ENCODE measurements around the gene KIAA0753. TPM values are rescaled to one million over a fixed set of nuclear protein-coding genes. Genes with fewer than 3 reads are reported as not detected.

Gene KIAA0753
- total RNA-seq, 6 donors from 2014 or later, result 12.4 to 58.7 (median 19.7) TPM

- Histone ChIP-seq H3K4me3 (no peak overlapping the region), H3K4me1 (peaks cover 8 to 28% (median 19%) of the 10 kb centered on the region in 4 donors), H3K27me3 (no peaks in the 10 kb centered on the region), H3K36me3 (no peaks in the 10 kb centered on the region), H3K27ac (peak overlapping the region in 2 of 4 donors; percentile 7 to 26), H3K9me3 (no peaks in the 10 kb centered on the region)
- peak in 1 of 6 experiments; percentile 5 for TF ChIP-seq CTCF (IDR thresholded peaks at IDR 0.05)
- TF ChIP-seq POLR2AphosphoS5 (IDR thresholded peaks at IDR 0.05), result no peak
- WGBS, 2 donors, result 76 to 79% methylated on average over 7 to 9 of the region's 9 CpGs
- ATAC-seq (ENCODE audit: low FRiP score in 2 of 2) (no peak), DNase-seq (no peak)
Observed at GRCh38 chr17:6549384-6550036, 91.0 kb downstream of the KIAA0753 start.

- no peaks in the 10 kb centered on the region for H3K9me3 ChIP-seq
- no peaks in the 10 kb centered on the region for H3K27me3 ChIP-seq
- no peaks in the 10 kb centered on the region for H3K36me3 ChIP-seq
- H3K27ac ChIP-seq, result peak overlapping the region in 3 of 4 donors; percentile 7 to 64 (median 26)
- TF ChIP-seq POLR2AphosphoS5 (IDR thresholded peaks at IDR 0.05), result no peak
- TF ChIP-seq CTCF (IDR thresholded peaks at IDR 0.05), result no peak
- TF ChIP-seq EP300 (IDR thresholded peaks at IDR 0.05), result no peak
- no peak for TF ChIP-seq POLR2A (IDR thresholded peaks at IDR 0.05)
- 15 to 20% methylated on average over 9 to 11 of the region's 11 CpGs for WGBS, 2 donors
- ATAC-seq (ENCODE audit: low FRiP score in 2 of 2) (no peak), DNase-seq (peak in 1 of 2 donors; percentile 49)
- H3K4me1 ChIP-seq, result peaks cover 7 to 27% (median 18%) of the 10 kb centered on the region in 4 donors
- H3K4me3 ChIP-seq, result no peak overlapping the region
Observed at GRCh38 chr17:6548578-6549330, 91.8 kb downstream of the KIAA0753 start.

- H3K36me3 ChIP-seq, result no peaks in the 10 kb centered on the region
- no peaks in the 10 kb centered on the region for H3K27me3 ChIP-seq
- H3K27ac ChIP-seq, result peak overlapping the region in 2 of 4 donors; percentile 26 to 64
- DNase-seq (no peak), ATAC-seq (ENCODE audit: low FRiP score in 2 of 2) (no peak)
- H3K4me1 ChIP-seq, result peaks cover 7 to 27% (median 18%) of the 10 kb centered on the region in 4 donors
- H3K9me3 ChIP-seq, result no peaks in the 10 kb centered on the region
- no peak for TF ChIP-seq EP300 (IDR thresholded peaks at IDR 0.05)
- no peak for TF ChIP-seq POLR2A (IDR thresholded peaks at IDR 0.05)
- no peak for TF ChIP-seq POLR2AphosphoS5 (IDR thresholded peaks at IDR 0.05)
- TF ChIP-seq CTCF (IDR thresholded peaks at IDR 0.05), result no peak
- H3K4me3 ChIP-seq, result no peak overlapping the region
- 39 to 58% methylated on average over 3 to 5 of the region's 5 CpGs for WGBS, 2 donors
Observed at GRCh38 chr17:6548034-6548433, 92.5 kb downstream of the KIAA0753 start.

GRCh38 chr17:6547336-6547735 lies 93.2 kb downstream of the KIAA0753 start:
- H3K4me3 ChIP-seq, result no peak overlapping the region
- no peaks in the 10 kb centered on the region for H3K27me3 ChIP-seq
- no peak for DNase-seq
- no peak for TF ChIP-seq EP300 (IDR thresholded peaks at IDR 0.05)
- no peak for TF ChIP-seq POLR2AphosphoS5 (IDR thresholded peaks at IDR 0.05)
- no peak for TF ChIP-seq POLR2A (IDR thresholded peaks at IDR 0.05)
- no peak for TF ChIP-seq CTCF (IDR thresholded peaks at IDR 0.05)
- H3K4me1 ChIP-seq, result peaks cover 7 to 25% (median 16%) of the 10 kb centered on the region in 4 donors
- whole genome bisulfite sequencing, 2 donors, result 88 to 90% methylated on average over 6 of the region's 6 CpGs
- no peaks in the 10 kb centered on the region for H3K36me3 ChIP-seq
- H3K27ac ChIP-seq, result no peak overlapping the region
- no peaks in the 10 kb centered on the region for H3K9me3 ChIP-seq
- ATAC-seq (ENCODE audit: low FRiP score in 2 of 2), result no peak
